Neural cell (in vitro differentiated cells): ENCODE results near the gene STS.

ENCODE experiments used
- CTCF ChIP-seq: fragments of 450-650 bp; IDR thresholded peaks from 2 replicates; pipeline ENCODE4 v1.5.1; 2014; ENCODE audit warnings: antibody characterized with exemption, mild to moderate bottlenecking, moderate library complexity; ENCODE audit not compliant: poor library complexity, severe bottlenecking
- EP300 ChIP-seq: fragments of 450-650 bp; conservative IDR thresholded peaks from 2 replicates; pipeline ENCODE4 v1.6.1; 2014; ENCODE audit warnings: antibody characterized with exemption, mild to moderate bottlenecking, moderate library complexity; ENCODE audit not compliant: poor library complexity, severe bottlenecking
- EZH2 ChIP-seq: fragments of 200-600, 300-800 bp; shearing (Covaris generic), sonication (generic); IDR thresholded peaks from 2 replicates; pipeline ENCODE4 v1.6.1; 2014; ENCODE audit warnings: antibody characterized with exemption, low read length, borderline replicate concordance, mild to moderate bottlenecking; ENCODE audit not compliant: insufficient read depth, poor library complexity, severe bottlenecking
- POLR2AphosphoS5 ChIP-seq: IDR thresholded peaks from 2 replicates; pipeline ENCODE4 v1.6.1; 2012
- RAD21 ChIP-seq: fragments of 450-650 bp; conservative IDR thresholded peaks from 2 replicates; pipeline ENCODE4 v1.6.1; 2014; ENCODE audit warnings: antibody characterized with exemption, mild to moderate bottlenecking, moderate library complexity
- REST ChIP-seq: IDR thresholded peaks from 2 replicates; pipeline ENCODE4 v1.6.1; 2012; ENCODE audit warnings: borderline replicate concordance
- SMC3 ChIP-seq: fragments of 450-650 bp; conservative IDR thresholded peaks from 2 replicates; pipeline ENCODE4 v1.6.1; 2014; ENCODE audit warnings: antibody characterized with exemption, mild to moderate bottlenecking, moderate library complexity; ENCODE audit not compliant: poor library complexity
- TAF1 ChIP-seq: IDR thresholded peaks from 2 replicates; pipeline ENCODE4 v1.6.1; 2012; ENCODE audit warnings: low read depth

- TF ChIP-seq CTCF (no peak), REST (no peak), RAD21 (no peak), EZH2 (no peak), TAF1 (no peak), POLR2AphosphoS5 (no peak), SMC3 (no peak), EP300 (no peak)
These were observed 35.4 kb upstream of the STS start for GRCh38 chrX:7112071-7112470.
